HepG2 (cell line): ENCODE data around the gene FMC1. TPM values are rescaled to one million over a fixed set of nuclear protein-coding genes. Genes with fewer than 3 reads are reported as not detected.

ENCODE experiments used
- ADNP ChIP-seq: sonication (generic); formaldehyde crosslinking; IDR thresholded peaks from 2 replicates; pipeline ENCODE4 v1.4.0; 2020; ENCODE audit warnings: missing genetic modification reagents
- ARNT ChIP-seq: fragments of 450-650 bp; IDR thresholded peaks from 2 replicates; pipeline ENCODE4 v1.6.1; 2017
- BORCS8-MEF2B ChIP-seq: sonication (generic); formaldehyde crosslinking; IDR thresholded peaks from 2 replicates; pipeline ENCODE4 v1.8.0; 2022; ENCODE audit warnings: mild to moderate bottlenecking, missing genetic modification reagents
- BRCA1 ChIP-seq: sonication (generic); formaldehyde crosslinking; IDR thresholded peaks from 2 replicates; pipeline ENCODE4 v1.4.0; 2020; ENCODE audit warnings: missing genetic modification reagents
- ELF3 ChIP-seq: IDR thresholded peaks from 2 replicates; pipeline ENCODE4 v1.6.1; 2016; ENCODE audit warnings: missing genetic modification reagents, missing compliant biosample characterization
- ETV6 ChIP-seq: sonication (generic); formaldehyde crosslinking; conservative IDR thresholded peaks from 2 replicates; pipeline ENCODE4 v1.4.0; 2020; ENCODE audit warnings: missing genetic modification reagents
- FOXA1 ChIP-seq, 2 experiments: fragments of 450-650 bp in 1 of 2; sonication (generic) in 1 of 2; formaldehyde crosslinking in 1 of 2; IDR thresholded peaks; 2 replicates each; pipeline versions ENCODE4 v1.4.0 to v1.6.1; 2016 to 2020; ENCODE audit warnings: missing genetic modification reagents in 1 of 2
- GATAD1 ChIP-seq: IDR thresholded peaks from 2 replicates; pipeline ENCODE4 v1.6.1; 2016; ENCODE audit warnings: missing genetic modification reagents, missing compliant biosample characterization
- IKZF1 ChIP-seq: fragments of 450-650 bp; IDR thresholded peaks from 2 replicates; pipeline ENCODE4 v1.7.1; 2016
- KAT2B ChIP-seq: fragments of 150-350 bp; IDR thresholded peaks from 2 replicates; pipeline ENCODE4 v1.6.1; 2014; ENCODE audit warnings: low read depth, low read length, borderline replicate concordance
- MED8 ChIP-seq: sonication (generic); formaldehyde crosslinking; IDR thresholded peaks from 2 replicates; pipeline ENCODE4 v1.8.1; 2023; ENCODE audit warnings: mild to moderate bottlenecking, missing genetic modification reagents; ENCODE audit not compliant: insufficient replicate concordance
- NFIC ChIP-seq: IDR thresholded peaks from 2 replicates; pipeline ENCODE4 v1.6.1; 2012; ENCODE audit warnings: mild to moderate bottlenecking, low read length, inconsistent platforms
- NFKB2 ChIP-seq: sonication (generic); formaldehyde crosslinking; IDR thresholded peaks from 2 replicates; pipeline ENCODE4 v1.4.0; 2020; ENCODE audit warnings: missing genetic modification reagents, borderline replicate concordance
- NFYB ChIP-seq: sonication (generic); formaldehyde crosslinking; IDR thresholded peaks from 2 replicates; pipeline ENCODE4 v1.4.0; 2020; ENCODE audit warnings: missing genetic modification reagents
- POLR2A ChIP-seq, 2 experiments: IDR thresholded peaks; 2 replicates each; pipeline ENCODE4 v1.6.1; 2011; ENCODE audit warnings: low read depth in 2 of 2, low read length in 2 of 2, mild to moderate bottlenecking in 1 of 2, moderate library complexity in 1 of 2; ENCODE audit not compliant: insufficient read depth in 1 of 2
- RBM39 ChIP-seq: fragments of 200-400 bp; formaldehyde crosslinking; IDR thresholded peaks from one replicate; pipeline ENCODE4 v1.6.1; 2018; ENCODE audit warnings: antibody characterized with exemption, mild to moderate bottlenecking, low read depth, low read length; ENCODE audit not compliant: poor library complexity, severe bottlenecking
- SMYD3 ChIP-seq: sonication (generic); formaldehyde crosslinking; IDR thresholded peaks from 2 replicates; pipeline ENCODE4 v1.8.1; 2023; ENCODE audit warnings: mild to moderate bottlenecking, missing genetic modification reagents
- TBP ChIP-seq: sonication (generic); formaldehyde crosslinking; IDR thresholded peaks from 2 replicates; pipeline ENCODE4 v1.5.0; 2020; ENCODE audit warnings: missing genetic modification reagents
- ZNF143 ChIP-seq: sonication (generic); formaldehyde crosslinking; IDR thresholded peaks from 2 replicates; pipeline ENCODE4 v1.4.0; 2020; ENCODE audit warnings: missing genetic modification reagents
- ZNF24 ChIP-seq: fragments of 450-650 bp; IDR thresholded peaks from 2 replicates; pipeline ENCODE4 v1.6.1; 2017; ENCODE audit warnings: antibody characterized with exemption, mild to moderate bottlenecking
- ZNF326 ChIP-seq: sonication (generic); formaldehyde crosslinking; IDR thresholded peaks from 2 replicates; pipeline ENCODE4 v1.4.0; 2020; ENCODE audit warnings: missing genetic modification reagents, borderline replicate concordance
- ZNF383 ChIP-seq: sonication (generic); formaldehyde crosslinking; IDR thresholded peaks from 2 replicates; pipeline ENCODE4 v1.4.0; 2020; ENCODE audit warnings: missing genetic modification reagents, mild to moderate bottlenecking, borderline replicate concordance
- ZNF496 ChIP-seq: sonication (generic); formaldehyde crosslinking; IDR thresholded peaks from 2 replicates; pipeline ENCODE4 v1.8.1; 2023; ENCODE audit warnings: mild to moderate bottlenecking, moderate library complexity, missing genetic modification reagents; ENCODE audit not compliant: insufficient replicate concordance
- ZNF550 ChIP-seq: sonication (generic); formaldehyde crosslinking; IDR thresholded peaks from 2 replicates; pipeline ENCODE4 v1.4.0; 2020; ENCODE audit warnings: mild to moderate bottlenecking, missing genetic modification reagents, borderline replicate concordance
- ZNF569 ChIP-seq: sonication (generic); formaldehyde crosslinking; IDR thresholded peaks from 2 replicates; pipeline ENCODE4 v1.5.0; 2020; ENCODE audit warnings: mild to moderate bottlenecking, missing genetic modification reagents, moderate library complexity, borderline replicate concordance
- ZNF674 ChIP-seq: sonication (generic); formaldehyde crosslinking; IDR thresholded peaks from 2 replicates; pipeline ENCODE4 v1.5.0; 2020; ENCODE audit warnings: low read depth, mild to moderate bottlenecking, missing genetic modification reagents
- ZNF761 ChIP-seq: sonication (generic); formaldehyde crosslinking; conservative IDR thresholded peaks from 2 replicates; pipeline ENCODE4 v1.4.0; 2020; ENCODE audit warnings: mild to moderate bottlenecking, missing genetic modification reagents
- ZNF782 ChIP-seq: sonication (generic); formaldehyde crosslinking; IDR thresholded peaks from 2 replicates; pipeline ENCODE4 v1.4.0; 2020; ENCODE audit warnings: missing genetic modification reagents, mild to moderate bottlenecking, borderline replicate concordance
- ZNF816 ChIP-seq: sonication (generic); formaldehyde crosslinking; IDR thresholded peaks from 2 replicates; pipeline ENCODE4 v1.8.0; 2022; ENCODE audit warnings: missing genetic modification reagents, mild to moderate bottlenecking, borderline replicate concordance
- ZNF878 ChIP-seq: sonication (generic); formaldehyde crosslinking; IDR thresholded peaks from 2 replicates; pipeline ENCODE4 v1.8.1; 2023; ENCODE audit warnings: mild to moderate bottlenecking, missing genetic modification reagents, moderate library complexity
- ZNF879 ChIP-seq: sonication (generic); formaldehyde crosslinking; IDR thresholded peaks from 2 replicates; pipeline ENCODE4 v1.8.1; 2023; ENCODE audit warnings: missing genetic modification reagents
- ZSCAN9 ChIP-seq: IDR thresholded peaks from 2 replicates; pipeline ENCODE4 v1.6.1; 2016; ENCODE audit warnings: borderline replicate concordance
- polyA plus RNA-seq, 8 experiments: library from polyadenylated mRNA; depleted of rRNA in 3 of 8; stranded (reverse) in 7 of 8; unstranded in 1 of 8; fragments of >200 nt; fragmentation: Illumina TruSeq in 4 of 8; extraction: Trizol in 4 of 8; gene quantifications; 2 replicates each; pipeline versions ENCODE4 v1.2.1 to v1.2.3, GENCODE V29; 2011 to 2016; ENCODE audit warnings: low read depth in 4 of 8, missing spikeins in 1 of 8, mixed read lengths in 1 of 8; ENCODE audit not compliant: insufficient read depth in 1 of 8
- total RNA-seq, 5 experiments: library from RNA; depleted of rRNA; stranded (reverse); fragments of >200 nt; fragmentation: Illumina TruSeq; extraction: Trizol; gene quantifications; 2 replicates each; pipeline ENCODE4 v1.2.3, GENCODE V29; 2016; ENCODE audit warnings: low read depth in 1 of 5
- TF ChIP-seq, protein P1 (sequence below): sonication (generic); formaldehyde crosslinking; IDR thresholded peaks from 2 replicates; pipeline ENCODE4 v1.4.0; 2020; ENCODE audit warnings: mild to moderate bottlenecking, missing genetic modification reagents, borderline replicate concordance

Gene FMC1
- total and polyA plus RNA-seq, 2 of the 13 experiments (the other 11 are each of a cell fraction or from before 2014, with no cell fraction given): 39.2 to 50.7 TPM

DNA sequence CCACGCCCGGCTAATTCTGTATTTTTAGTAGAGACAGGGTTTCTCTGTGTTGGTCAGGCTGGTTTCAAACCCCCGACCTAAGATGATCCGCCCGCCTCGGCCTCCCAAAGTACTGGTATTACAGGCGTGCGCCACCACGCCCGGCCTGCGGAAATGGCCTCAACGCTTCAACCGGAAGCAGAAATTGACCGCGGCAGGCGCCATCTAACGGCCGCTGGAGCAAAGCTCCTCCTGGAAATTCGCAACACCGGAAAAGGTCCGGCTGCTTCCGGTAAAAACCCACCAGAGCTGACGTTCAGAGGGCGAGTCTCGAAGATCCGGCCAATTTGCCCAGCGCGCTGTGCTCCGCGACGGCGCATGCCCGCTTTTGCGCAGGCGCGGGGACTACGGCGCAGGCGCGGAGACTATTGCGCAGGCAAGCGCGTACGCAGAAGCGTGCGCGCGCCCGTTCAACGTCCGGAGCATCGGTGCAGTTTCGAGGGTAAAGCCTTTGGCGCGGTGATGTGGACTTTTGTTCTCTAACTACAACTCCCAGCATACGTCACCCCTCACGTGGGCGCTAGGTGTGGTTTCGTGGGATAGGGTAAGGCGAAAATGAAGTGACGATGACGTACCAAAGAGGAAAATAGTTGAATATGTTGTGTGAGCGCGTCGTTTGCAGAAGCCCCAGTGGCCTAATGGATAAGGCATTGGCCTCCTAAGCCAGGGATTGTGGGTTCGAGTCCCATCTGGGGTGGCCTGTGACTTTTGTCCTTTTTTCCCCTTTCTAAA, 915 bp upstream of the FMC1 start (continued):
- TF ChIP-seq ZNF782 (CRISPR knock-in tag) (peak; percentile 80; the same call in 1 of the 2 replicates), RBM39 (no peak), SMYD3 (CRISPR knock-in tag) (peak; percentile 51; the same call in 1 of the 2 replicates), ZNF878 (CRISPR knock-in tag) (peak; percentile 58), NFKB2 (peak; percentile 67), ZNF674 (CRISPR knock-in tag) (no peak), GATAD1 (peak; percentile 90), TBP (CRISPR knock-in tag) (no peak), BORCS8-MEF2B (CRISPR knock-in tag) (peak; percentile 77; the same call in 1 of the 2 replicates), IKZF1 (no peak), ZNF761 (CRISPR knock-in tag) (peak; percentile 93; the same call in 1 of the 2 replicates), NFYB (CRISPR knock-in tag) (no peak; the same call in 1 of the 2 replicates), ZNF143 (CRISPR knock-in tag) (peak; percentile 91), ELF3 (CRISPR knock-in tag) (peak; percentile 72), KAT2B (no peak), ZSCAN9 (peak; percentile 73; the same call in 1 of the 2 replicates), ZNF326 (no peak), FOXA1 (IDR thresholded peaks at IDR 0.05) (no peak), FOXA1 (CRISPR knock-in tag; IDR thresholded peaks at IDR 0.05) (peak; percentile 42), POLR2A (IDR thresholded peaks at IDR 0.05; ENCODE audit: insufficient read depth in 1 of 2, low read depth in 2 of 2, low read length in 2 of 2) (peak; percentile 65 to 68; a peak in 3 of 4 replicates), NFIC (no peak; the same call in 1 of the 2 replicates), ZNF496 (CRISPR knock-in tag) (no peak), ZNF879 (CRISPR knock-in tag) (0 out of 2 replicates have a peak, but pooled peaks have one; percentile 0), ETV6 (CRISPR knock-in tag) (peak; percentile 95), ZNF383 (peak; percentile 64; the same call in 1 of the 2 replicates), ARNT (no peak), BRCA1 (CRISPR knock-in tag) (peak; percentile 74), MED8 (CRISPR knock-in tag) (no peak), ADNP (CRISPR knock-in tag) (peak; percentile 89), ZNF816 (0 out of 2 replicates have a peak, but pooled peaks have one; percentile 89), ZNF569 (CRISPR knock-in tag) (no peak), ZNF550 (CRISPR knock-in tag) (no peak), ZNF24 (peak; percentile 98)
- TF ChIP-seq, protein P1, sequence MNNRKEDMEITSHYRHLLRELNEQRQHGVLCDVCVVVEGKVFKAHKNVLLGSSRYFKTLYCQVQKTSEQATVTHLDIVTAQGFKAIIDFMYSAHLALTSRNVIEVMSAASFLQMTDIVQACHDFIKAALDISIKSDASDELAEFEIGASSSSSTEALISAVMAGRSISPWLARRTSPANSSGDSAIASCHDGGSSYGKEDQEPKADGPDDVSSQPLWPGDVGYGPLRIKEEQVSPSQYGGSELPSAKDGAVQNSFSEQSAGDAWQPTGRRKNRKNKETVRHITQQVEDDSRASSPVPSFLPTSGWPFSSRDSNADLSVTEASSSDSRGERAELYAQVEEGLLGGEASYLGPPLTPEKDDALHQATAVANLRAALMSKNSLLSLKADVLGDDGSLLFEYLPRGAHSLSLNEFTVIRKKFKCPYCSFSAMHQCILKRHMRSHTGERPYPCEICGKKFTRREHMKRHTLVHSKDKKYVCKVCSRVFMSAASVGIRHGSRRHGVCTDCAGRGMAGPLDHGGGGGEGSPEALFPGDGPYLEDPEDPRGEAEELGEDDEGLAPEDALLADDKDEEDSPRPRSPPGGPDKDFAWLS (CRISPR knock-in tag): no peak
